DND-41 (cell line): ENCODE data around the gene ARHGAP22.

Source experiments
- CTCF ChIP-seq: IDR thresholded peaks from 2 replicates; pipeline ENCODE4 v1.5.1; 2012; ENCODE audit warnings: borderline replicate concordance, low read length, moderate library complexity, mild to moderate bottlenecking; ENCODE audit not compliant: poor library complexity, severe bottlenecking; ENCODE audit errors: extremely low read depth
- EZH2 ChIP-seq: IDR thresholded peaks from 3 replicates; pipeline ENCODE4 v1.6.1; 2012; ENCODE audit warnings: borderline replicate concordance, low read depth, mild to moderate bottlenecking, moderate library complexity, low read length, inconsistent platforms; ENCODE audit not compliant: severe bottlenecking

GRCh38 chr10:48518986-48519385 is 85.9 kb downstream of the ARHGAP22 start:
- TF ChIP-seq CTCF (no peak), EZH2 (no peak)
